Sigmoid colon (tissue), 4 donors: ENCODE results near the gene KLF7.

ENCODE experiments used
- POLR2A ChIP-seq, 2 donors: fragments of 450-650 bp; IDR thresholded peaks; one replicate each; pipeline ENCODE4 v1.6.1; 2016; ENCODE audit warnings: antibody characterized with exemption in 2 of 2, mild to moderate bottlenecking in 2 of 2, moderate library complexity in 2 of 2
- POLR2AphosphoS5 ChIP-seq, 4 donors: sonication (generic); formaldehyde crosslinking; IDR thresholded peaks; one replicate each; pipeline ENCODE4 v1.6.1; 2017; ENCODE audit warnings: antibody characterized with exemption in 4 of 4
- TF ChIP-seq, protein P1 (sequence below), 4 experiments: fragments of 450-650 bp in 3 of 4; fragments of 200-600 bp in 1 of 4; IDR thresholded peaks; one replicate each; pipeline ENCODE4 v1.5.1; 2016 to 2019; ENCODE audit warnings: antibody characterized with exemption in 4 of 4, mild to moderate bottlenecking in 3 of 4, moderate library complexity in 2 of 4

DNA sequence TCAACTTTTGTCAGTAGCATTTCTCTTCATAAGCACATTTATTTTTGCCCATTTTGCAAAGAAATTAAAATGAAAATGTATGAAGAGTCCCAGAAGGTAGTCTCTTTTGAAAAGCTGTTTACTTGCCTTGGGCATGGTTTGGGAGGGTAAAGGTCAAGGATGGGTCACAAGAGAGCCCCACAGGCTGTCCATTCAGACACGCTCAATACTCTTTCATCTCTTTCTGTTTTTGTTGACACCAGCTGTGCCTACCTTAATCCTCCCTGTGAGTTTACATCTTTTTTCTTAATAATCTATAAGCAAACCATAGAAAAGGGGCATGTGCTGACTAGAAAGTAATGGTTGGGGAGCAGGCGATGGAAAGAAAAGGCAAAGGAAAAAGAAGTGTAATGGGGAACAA is 49.6 kb upstream of the KLF7 start:
- TF ChIP-seq, protein P1, sequence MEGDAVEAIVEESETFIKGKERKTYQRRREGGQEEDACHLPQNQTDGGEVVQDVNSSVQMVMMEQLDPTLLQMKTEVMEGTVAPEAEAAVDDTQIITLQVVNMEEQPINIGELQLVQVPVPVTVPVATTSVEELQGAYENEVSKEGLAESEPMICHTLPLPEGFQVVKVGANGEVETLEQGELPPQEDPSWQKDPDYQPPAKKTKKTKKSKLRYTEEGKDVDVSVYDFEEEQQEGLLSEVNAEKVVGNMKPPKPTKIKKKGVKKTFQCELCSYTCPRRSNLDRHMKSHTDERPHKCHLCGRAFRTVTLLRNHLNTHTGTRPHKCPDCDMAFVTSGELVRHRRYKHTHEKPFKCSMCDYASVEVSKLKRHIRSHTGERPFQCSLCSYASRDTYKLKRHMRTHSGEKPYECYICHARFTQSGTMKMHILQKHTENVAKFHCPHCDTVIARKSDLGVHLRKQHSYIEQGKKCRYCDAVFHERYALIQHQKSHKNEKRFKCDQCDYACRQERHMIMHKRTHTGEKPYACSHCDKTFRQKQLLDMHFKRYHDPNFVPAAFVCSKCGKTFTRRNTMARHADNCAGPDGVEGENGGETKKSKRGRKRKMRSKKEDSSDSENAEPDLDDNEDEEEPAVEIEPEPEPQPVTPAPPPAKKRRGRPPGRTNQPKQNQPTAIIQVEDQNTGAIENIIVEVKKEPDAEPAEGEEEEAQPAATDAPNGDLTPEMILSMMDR (IDR thresholded peaks at IDR 0.05) = no peak
- TF ChIP-seq POLR2AphosphoS5 (IDR thresholded peaks at IDR 0.05) (no peak), POLR2A (IDR thresholded peaks at IDR 0.05) (no peak)
